ENCODE measurements around the gene PLA2G2E. TPM values are rescaled to one million over a fixed set of nuclear protein-coding genes. Genes with fewer than 3 reads are reported as not detected.

PLA2G2E gene
- total RNA-seq (2022; extraction: Qiagen RNA extraction), result not detected in 5 replicates

GRCh38 chr1:19923137-19923952 lies at the start of gene PLA2G2E:
PLA2G2E (minus strand) TSS chr1:19923617; CDS start chr1:19923559, 58 bp downstream.

GRCh38 chr1:19882111-19883071 lies 41.0 kb downstream of the PLA2G2E start, which contains the start of gene OTUD3:
OTUD3 (plus strand) TSS chr1:19882395; CDS start chr1:19882514, 119 bp downstream.

Other genes with a start within 250 kb of the PLA2G2E start
- gene TMCO4, start 123.7 kb downstream of the PLA2G2E start, total RNA-seq (2022; extraction: Qiagen RNA extraction), result 5.0 to 7.4 TPM (median 6.0 TPM) in 5 replicates
- not detected in 5 replicates for gene RNF186, start 108.3 kb downstream of the PLA2G2E start, total RNA-seq (2022; extraction: Qiagen RNA extraction)
- 2.5 to 3.1 TPM (median 2.6 TPM) in 5 replicates for gene OTUD3, start 41.2 kb downstream of the PLA2G2E start, total RNA-seq (2022; extraction: Qiagen RNA extraction)
- not detected in 5 replicates for gene PLA2G2A, start 56.0 kb upstream of the PLA2G2E start, total RNA-seq (2022; extraction: Qiagen RNA extraction)
- gene PLA2G5, start 146.6 kb upstream of the PLA2G2E start, total RNA-seq (2022; extraction: Qiagen RNA extraction), result not detected in 5 replicates
- not detected in 5 replicates for gene PLA2G2D, start 195.9 kb upstream of the PLA2G2E start, total RNA-seq (2022; extraction: Qiagen RNA extraction)
- gene PLA2G2F, start 215.7 kb upstream of the PLA2G2E start, total RNA-seq (2022; extraction: Qiagen RNA extraction), result not detected in 5 replicates